HG02642 (cell line): Measurements from ENCODE around the gene SPC24.

Experiments
- ATAC-seq: cut with Tn5 transposase; IDR thresholded peaks from one replicate; pipeline ENCODE4 v1.9.1; 2021; ENCODE audit warnings: mild to moderate bottlenecking; ENCODE audit not compliant: unreplicated experiment, poor library complexity

Gene SPC24

GRCh38 chr19:11155373-11156120, at the start of gene SPC24:
SPC24 (minus strand) TSS chr19:11155782; CDS start chr19:11155776, 6 bp downstream.
- peak; percentile 97 for ATAC-seq

DNA sequence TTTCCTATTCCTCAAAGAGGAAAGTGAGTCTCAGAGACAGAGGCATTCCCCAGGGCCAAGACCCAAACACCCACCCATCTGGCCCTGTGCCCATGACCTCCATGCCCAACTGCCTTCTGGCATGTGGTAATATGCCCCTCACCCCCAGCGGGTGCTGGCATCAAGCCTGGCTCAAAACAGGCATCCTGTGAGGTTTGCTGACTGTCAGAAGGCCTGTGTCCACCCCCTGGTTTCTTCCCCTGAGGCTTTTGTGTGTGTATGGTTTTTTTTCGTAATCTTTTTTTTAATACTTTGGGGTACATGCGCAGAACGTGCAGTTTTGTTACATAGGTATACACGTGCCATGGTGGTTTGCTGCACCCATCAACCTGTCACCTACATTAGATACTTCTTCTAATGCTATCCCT, 49.4 kb upstream of the SPC24 start:
- ATAC-seq, result no peak

GRCh38 chr19:11204076-11204602, 48.6 kb upstream of the SPC24 start:
- no peak for ATAC-seq

- no peak for ATAC-seq
Measured at GRCh38 chr19:11203194-11204075, 47.9 kb upstream of the SPC24 start.

DNA sequence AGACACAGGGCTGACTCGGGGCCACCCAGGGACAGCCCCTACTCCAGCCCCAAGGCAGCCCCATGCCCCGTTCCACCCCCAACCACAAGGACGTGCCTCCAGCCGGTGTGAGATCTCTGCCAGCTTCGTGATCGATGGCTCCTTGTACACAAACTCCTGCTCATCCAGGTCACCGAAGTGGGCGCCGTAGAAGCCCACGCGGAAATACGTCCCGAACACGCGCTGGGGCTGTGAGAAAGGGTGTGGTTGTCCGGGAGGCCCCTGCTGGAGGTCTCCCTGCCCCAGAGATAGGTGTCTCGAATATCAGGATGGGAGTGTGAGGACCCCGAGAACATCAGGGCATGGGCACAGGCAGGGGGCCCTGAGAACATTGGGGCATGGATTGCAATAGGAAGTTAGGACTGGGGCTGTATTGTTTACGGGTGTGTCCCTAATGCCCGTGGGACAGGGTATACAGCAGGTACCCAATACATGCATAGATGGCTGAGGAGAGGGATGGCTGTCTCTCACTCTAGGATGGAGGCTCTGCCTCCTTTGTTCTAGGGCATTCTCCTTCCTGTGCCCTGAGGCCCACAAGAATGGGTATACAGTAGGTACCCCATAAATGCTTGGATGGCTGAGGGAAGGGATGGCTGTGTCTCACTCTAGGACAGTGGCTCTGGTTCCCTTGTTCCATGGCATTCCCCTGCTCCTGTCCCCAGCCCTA, 47.1 kb upstream of the SPC24 start:
- no peak for ATAC-seq

DNA sequence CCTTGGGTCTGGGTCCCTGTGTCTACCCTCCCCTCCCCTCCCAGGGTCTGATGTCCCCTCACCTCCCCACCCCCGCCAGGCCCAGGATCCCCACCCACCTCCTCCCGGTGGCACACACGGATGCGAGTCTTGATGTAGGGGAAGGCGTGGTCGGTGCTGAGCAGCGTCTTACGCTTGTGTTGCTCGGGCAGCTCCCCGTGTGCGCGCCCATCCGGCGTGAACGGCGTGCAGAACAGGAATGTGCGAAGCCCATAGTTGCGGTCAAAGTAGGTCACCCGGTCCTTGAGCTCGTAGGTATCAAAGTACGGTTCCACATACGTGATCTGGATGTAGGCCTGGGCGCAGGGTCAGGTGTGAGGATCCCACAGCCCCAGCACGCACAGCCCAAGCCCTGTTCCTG, 46.2 kb upstream of the SPC24 start:
- no peak for ATAC-seq

- no peak for ATAC-seq
Measured at GRCh38 chr19:11200931-11201330, 45.3 kb upstream of the SPC24 start.

DNA sequence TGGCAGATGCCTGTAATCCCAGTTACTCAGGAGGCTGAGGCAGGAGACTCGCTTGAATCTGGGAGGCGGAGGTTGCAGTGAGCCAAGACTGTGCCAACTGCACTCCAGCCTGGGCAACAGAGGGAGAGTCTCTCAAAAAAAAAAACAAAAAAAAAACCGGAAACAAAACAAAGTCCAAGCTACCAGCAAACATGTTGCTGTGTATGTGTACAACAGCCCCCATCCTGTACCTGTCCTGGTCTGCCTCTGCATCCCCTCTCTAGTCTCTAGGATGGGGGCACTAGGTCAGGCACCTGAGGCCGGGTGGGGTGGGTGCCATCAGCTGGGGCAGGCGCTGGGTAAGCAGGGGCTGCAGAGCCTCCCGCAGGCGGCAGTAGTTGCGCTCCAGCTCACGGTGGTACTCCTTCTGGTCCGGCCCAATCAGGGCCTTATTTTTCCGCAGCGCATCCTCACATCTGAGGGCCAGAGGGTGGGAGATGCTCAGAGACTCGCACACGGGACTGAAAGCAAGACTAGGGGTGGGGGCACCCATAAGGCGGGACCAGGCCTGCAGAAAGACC, 44.5 kb upstream of the SPC24 start:
- ATAC-seq, result no peak

DNA sequence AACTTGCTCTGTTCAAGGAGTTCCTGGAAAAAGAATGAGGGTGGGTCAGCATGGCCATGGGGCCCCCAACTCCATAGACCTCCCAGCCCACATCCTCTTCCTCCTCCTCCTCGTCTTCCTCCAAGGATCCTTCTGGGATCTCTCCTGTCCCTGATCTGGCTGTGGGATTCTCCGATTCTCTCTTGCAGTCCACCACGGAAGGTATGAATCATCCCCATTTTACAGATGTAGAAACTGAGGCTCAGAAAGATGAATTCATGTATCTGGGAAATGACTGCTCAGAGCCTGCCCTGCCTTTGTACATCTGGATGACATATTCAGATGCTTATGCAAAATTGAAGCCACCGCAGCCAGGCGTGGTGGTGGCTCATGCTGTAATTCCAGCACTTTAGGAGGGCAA, 43.9 kb upstream of the SPC24 start:
- ATAC-seq, result no peak

- ATAC-seq, result no peak
Measured at GRCh38 chr19:11198769-11199424, 43.3 kb upstream of the SPC24 start.

- ATAC-seq, result no peak
Measured at GRCh38 chr19:11198175-11198534, 42.6 kb upstream of the SPC24 start.

DNA sequence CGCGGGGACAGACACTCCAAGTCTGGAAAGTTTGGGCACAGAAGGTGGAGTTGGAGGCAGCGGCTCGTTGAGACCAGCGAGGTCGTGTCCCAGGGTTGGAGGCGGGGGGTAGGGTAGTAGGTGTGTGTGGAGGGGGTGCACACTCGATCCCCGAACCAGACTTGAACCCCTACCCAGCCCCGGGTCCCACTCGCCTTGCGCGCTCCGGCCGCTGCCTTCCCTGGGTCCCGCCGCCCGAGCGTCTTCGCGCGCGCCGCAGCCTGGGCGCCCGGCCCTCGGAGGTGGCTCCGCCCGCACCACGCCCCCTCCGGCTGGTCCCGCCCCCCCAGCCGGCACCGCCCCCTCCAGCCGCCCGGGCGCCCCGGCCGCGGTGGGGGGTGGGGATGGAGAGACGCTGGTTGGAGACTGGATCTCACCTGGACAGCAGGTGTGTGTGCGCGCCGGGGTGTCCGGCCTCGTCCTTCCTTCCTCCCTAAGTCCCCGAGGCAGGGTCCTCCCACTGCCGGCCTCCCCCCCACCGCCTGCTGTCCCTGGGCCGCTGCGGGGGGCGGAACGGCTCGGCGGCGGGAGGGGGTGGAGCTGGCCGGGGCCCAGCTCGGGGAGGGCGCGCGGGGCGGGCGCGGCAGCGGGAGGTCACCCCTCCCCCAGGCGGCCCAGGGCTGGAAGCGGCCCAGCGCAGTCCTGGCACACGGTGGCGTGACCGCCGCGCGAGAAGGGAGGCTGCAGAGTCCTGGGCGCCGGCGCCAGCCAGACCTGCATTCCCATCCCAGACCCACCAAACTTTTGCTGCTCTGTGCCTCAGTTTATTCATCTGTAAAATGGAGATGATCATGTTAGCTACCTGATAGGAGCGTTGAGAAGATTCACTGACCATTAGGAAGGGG, 42.0 kb upstream of the SPC24 start, which contains the start of gene KANK2:
Gene KANK2 (minus strand): TSS at position 255 of the 884 bp plus-strand sequence. CDS start 3,034 bp downstream, outside the sequence.
- peak; percentile 83 for ATAC-seq

- no peak for ATAC-seq
Measured at GRCh38 chr19:11196406-11197287, 41.1 kb upstream of the SPC24 start.

- no peak for ATAC-seq
Measured at GRCh38 chr19:11195681-11196080, 40.1 kb upstream of the SPC24 start.

GRCh38 chr19:11194656-11195558, 39.3 kb upstream of the SPC24 start:
- no peak for ATAC-seq

GRCh38 chr19:11194173-11194572, 38.6 kb upstream of the SPC24 start:
- ATAC-seq, result no peak
